ENCODE data around the gene ABT1.

The ABT1 gene

GRCh38 chr6:26595669-26596269, 984 bp upstream of the ABT1 start:
- H3K36me3 ChIP-seq (ENCODE audit: control insufficient read depth, insufficient read depth, low read length, severe bottlenecking): peaks cover 26% of the 10 kb centered on the region
- no peaks in the 10 kb centered on the region for H3K27me3 ChIP-seq (replicated peaks; ENCODE audit: control insufficient read depth, insufficient read depth, low read length)
- DNase-seq (ENCODE audit: low read depth): peak; percentile 97
- peaks cover 15% of the 10 kb centered on the region for H3K4me1 ChIP-seq (ENCODE audit: control insufficient read depth, insufficient read depth, low read length)
- peak overlapping the region; percentile 97 for H3K9ac ChIP-seq (ENCODE audit: low read length)
- peak overlapping the region; percentile 98 for H3K4me3 ChIP-seq (ENCODE audit: low read length)
- H3K9me3 ChIP-seq (ENCODE audit: control insufficient read depth, low read length): no peaks in the 10 kb centered on the region

DNA sequence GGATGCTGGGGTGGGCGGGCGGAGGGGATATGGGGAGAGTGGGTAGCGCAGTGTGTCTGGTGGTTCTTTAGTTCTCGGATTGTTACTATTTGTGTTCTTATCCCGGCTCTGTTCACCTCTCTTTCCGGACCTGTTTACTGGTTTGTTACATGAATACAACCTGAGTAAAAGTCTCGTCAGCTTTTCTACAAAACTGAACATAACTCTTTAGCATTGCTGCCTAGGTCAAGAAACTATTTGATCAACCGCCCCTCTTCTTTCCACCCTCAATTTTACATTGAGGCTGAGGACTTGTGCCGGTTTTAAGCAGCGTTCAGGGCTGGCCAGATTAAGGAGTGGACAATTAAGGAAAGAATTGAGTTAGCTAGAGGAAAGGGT, 625 bp downstream of the ABT1 start:
- peak overlapping the region; percentile 97 for H3K9ac ChIP-seq (ENCODE audit: low read length)
- peaks cover 26% of the 10 kb centered on the region for H3K36me3 ChIP-seq (ENCODE audit: control insufficient read depth, insufficient read depth, low read length, severe bottlenecking)
- H3K4me1 ChIP-seq (ENCODE audit: control insufficient read depth, insufficient read depth, low read length): peaks cover 15% of the 10 kb centered on the region
- H3K4me3 ChIP-seq (ENCODE audit: low read length): peak overlapping the region; percentile 98
- no peaks in the 10 kb centered on the region for H3K9me3 ChIP-seq (ENCODE audit: control insufficient read depth, low read length)
- peak; percentile 1 for DNase-seq (ENCODE audit: low read depth)
- H3K27me3 ChIP-seq (replicated peaks; ENCODE audit: control insufficient read depth, insufficient read depth, low read length): no peaks in the 10 kb centered on the region

DNA sequence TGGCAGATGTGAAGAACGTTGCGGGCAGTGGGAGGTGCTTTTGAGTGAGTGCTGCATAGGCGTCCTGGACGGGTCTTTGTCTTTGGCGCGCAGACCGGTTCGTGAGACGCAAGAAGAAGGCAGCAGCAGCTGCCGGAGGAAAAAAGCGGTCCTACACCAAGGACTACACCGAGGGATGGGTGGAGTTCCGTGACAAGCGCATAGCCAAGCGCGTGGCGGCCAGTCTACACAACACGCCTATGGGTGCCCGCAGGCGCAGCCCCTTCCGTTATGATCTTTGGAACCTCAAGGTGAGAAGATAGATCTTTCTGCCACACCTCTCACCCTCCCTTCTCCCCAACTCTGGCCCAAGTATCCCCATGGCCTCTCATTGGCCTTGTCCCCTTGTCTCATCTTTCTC, 1.1 kb downstream of the ABT1 start:
- Histone ChIP-seq H3K4me1 (ENCODE audit: control insufficient read depth, insufficient read depth, low read length) (peaks cover 15% of the 10 kb centered on the region), H3K9ac (ENCODE audit: low read length) (peak overlapping the region; percentile 97), H3K27me3 (replicated peaks; ENCODE audit: control insufficient read depth, insufficient read depth, low read length) (no peaks in the 10 kb centered on the region), H3K4me3 (ENCODE audit: low read length) (peak overlapping the region; percentile 98), H3K9me3 (ENCODE audit: control insufficient read depth, low read length) (no peaks in the 10 kb centered on the region), H3K36me3 (ENCODE audit: control insufficient read depth, insufficient read depth, low read length, severe bottlenecking) (peaks cover 26% of the 10 kb centered on the region)
- peak; percentile 4 for DNase-seq (ENCODE audit: low read depth)

- no peak for DNase-seq (ENCODE audit: low read depth)
- Histone ChIP-seq H3K4me3 (ENCODE audit: low read length) (peak overlapping the region; percentile 98), H3K27me3 (replicated peaks; ENCODE audit: control insufficient read depth, insufficient read depth, low read length) (no peaks in the 10 kb centered on the region), H3K36me3 (ENCODE audit: control insufficient read depth, insufficient read depth, low read length, severe bottlenecking) (peaks cover 26% of the 10 kb centered on the region), H3K4me1 (ENCODE audit: control insufficient read depth, insufficient read depth, low read length) (peaks cover 15% of the 10 kb centered on the region), H3K9ac (ENCODE audit: low read length) (peak overlapping the region; percentile 97), H3K9me3 (ENCODE audit: control insufficient read depth, low read length) (no peaks in the 10 kb centered on the region)
Observed at GRCh38 chr6:26598267-26598666, 1.5 kb downstream of the ABT1 start.

- Histone ChIP-seq H3K4me3 (ENCODE audit: low read length) (no peak overlapping the region), H3K4me1 (ENCODE audit: control insufficient read depth, insufficient read depth, low read length) (peaks cover 15% of the 10 kb centered on the region), H3K36me3 (ENCODE audit: control insufficient read depth, insufficient read depth, low read length, severe bottlenecking) (peaks cover 26% of the 10 kb centered on the region), H3K27me3 (replicated peaks; ENCODE audit: control insufficient read depth, insufficient read depth, low read length) (no peaks in the 10 kb centered on the region), H3K9ac (ENCODE audit: low read length) (no peak overlapping the region), H3K9me3 (ENCODE audit: control insufficient read depth, low read length) (no peaks in the 10 kb centered on the region)
- no peak for DNase-seq (ENCODE audit: low read depth)
Observed at GRCh38 chr6:26599134-26599533, 2.4 kb downstream of the ABT1 start.

GRCh38 chr6:26599591-26599990, 2.8 kb downstream of the ABT1 start:
- Histone ChIP-seq H3K27me3 (replicated peaks; ENCODE audit: control insufficient read depth, insufficient read depth, low read length) (no peaks in the 10 kb centered on the region), H3K4me1 (ENCODE audit: control insufficient read depth, insufficient read depth, low read length) (peaks cover 15% of the 10 kb centered on the region), H3K4me3 (ENCODE audit: low read length) (no peak overlapping the region), H3K9ac (ENCODE audit: low read length) (no peak overlapping the region), H3K9me3 (ENCODE audit: control insufficient read depth, low read length) (no peaks in the 10 kb centered on the region), H3K36me3 (ENCODE audit: control insufficient read depth, insufficient read depth, low read length, severe bottlenecking) (peaks cover 26% of the 10 kb centered on the region)
- no peak for DNase-seq (ENCODE audit: low read depth)

- Histone ChIP-seq H3K4me3 (ENCODE audit: low read length) (no peak overlapping the region), H3K4me1 (ENCODE audit: control insufficient read depth, insufficient read depth, low read length) (peaks cover 8% of the 10 kb centered on the region), H3K36me3 (ENCODE audit: control insufficient read depth, insufficient read depth, low read length, severe bottlenecking) (peaks cover 26% of the 10 kb centered on the region), H3K9ac (ENCODE audit: low read length) (no peak overlapping the region), H3K27me3 (replicated peaks; ENCODE audit: control insufficient read depth, insufficient read depth, low read length) (no peaks in the 10 kb centered on the region), H3K9me3 (ENCODE audit: control insufficient read depth, low read length) (no peaks in the 10 kb centered on the region)
- DNase-seq (ENCODE audit: low read depth): no peak
Observed at GRCh38 chr6:26600759-26601158, 4.0 kb downstream of the ABT1 start.

GRCh38 chr6:26602262-26602661, 5.5 kb downstream of the ABT1 start:
- Histone ChIP-seq H3K4me3 (ENCODE audit: low read length) (no peak overlapping the region), H3K4me1 (ENCODE audit: control insufficient read depth, insufficient read depth, low read length) (peaks cover 8% of the 10 kb centered on the region), H3K9ac (ENCODE audit: low read length) (no peak overlapping the region), H3K27me3 (replicated peaks; ENCODE audit: control insufficient read depth, insufficient read depth, low read length) (no peaks in the 10 kb centered on the region), H3K9me3 (ENCODE audit: control insufficient read depth, low read length) (no peaks in the 10 kb centered on the region), H3K36me3 (ENCODE audit: control insufficient read depth, insufficient read depth, low read length, severe bottlenecking) (peaks cover 26% of the 10 kb centered on the region)
- DNase-seq (ENCODE audit: low read depth): no peak

DNA sequence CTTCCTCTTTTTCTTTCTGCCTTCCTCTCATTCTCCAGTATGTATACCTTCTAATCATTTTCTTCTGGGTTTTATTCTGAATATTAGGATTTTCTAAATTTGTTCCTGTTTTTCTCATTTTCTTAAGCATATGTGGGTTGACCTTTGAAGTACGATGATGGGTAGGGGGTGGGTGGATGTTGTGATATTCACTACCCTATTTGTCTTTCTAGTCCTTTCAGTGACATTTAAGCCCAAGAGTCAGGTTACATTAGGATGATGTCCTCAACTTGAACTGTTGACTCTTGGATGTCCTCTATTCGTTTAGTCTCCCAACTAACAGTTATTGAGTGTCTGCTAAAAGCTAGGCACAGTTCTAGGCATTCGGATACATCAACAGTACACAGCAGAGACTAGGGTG, 7.3 kb downstream of the ABT1 start:
- DNase-seq (ENCODE audit: low read depth): no peak
- Histone ChIP-seq H3K9me3 (ENCODE audit: control insufficient read depth, low read length) (no peaks in the 10 kb centered on the region), H3K4me1 (ENCODE audit: control insufficient read depth, insufficient read depth, low read length) (no peaks in the 10 kb centered on the region), H3K9ac (ENCODE audit: low read length) (no peak overlapping the region), H3K27me3 (replicated peaks; ENCODE audit: control insufficient read depth, insufficient read depth, low read length) (no peaks in the 10 kb centered on the region), H3K4me3 (ENCODE audit: low read length) (no peak overlapping the region), H3K36me3 (ENCODE audit: control insufficient read depth, insufficient read depth, low read length, severe bottlenecking) (peaks cover 14% of the 10 kb centered on the region)

- no peaks in the 10 kb centered on the region for H3K4me1 ChIP-seq (ENCODE audit: control insufficient read depth, insufficient read depth, low read length)
- H3K4me3 ChIP-seq (ENCODE audit: low read length): no peak overlapping the region
- no peak overlapping the region for H3K9ac ChIP-seq (ENCODE audit: low read length)
- H3K27me3 ChIP-seq (replicated peaks; ENCODE audit: control insufficient read depth, insufficient read depth, low read length): no peaks in the 10 kb centered on the region
- no peak for DNase-seq (ENCODE audit: low read depth)
- peaks cover 6% of the 10 kb centered on the region for H3K36me3 ChIP-seq (ENCODE audit: control insufficient read depth, insufficient read depth, low read length, severe bottlenecking)
- no peaks in the 10 kb centered on the region for H3K9me3 ChIP-seq (ENCODE audit: control insufficient read depth, low read length)
Observed at GRCh38 chr6:26604797-26605196, 8.0 kb downstream of the ABT1 start.

- peak overlapping the region; percentile 48 for H3K9ac ChIP-seq (ENCODE audit: low read length)
- no peaks in the 10 kb centered on the region for H3K4me1 ChIP-seq (ENCODE audit: control insufficient read depth, insufficient read depth, low read length)
- H3K36me3 ChIP-seq (ENCODE audit: control insufficient read depth, insufficient read depth, low read length, severe bottlenecking): no peaks in the 10 kb centered on the region
- no peaks in the 10 kb centered on the region for H3K9me3 ChIP-seq (ENCODE audit: control insufficient read depth, low read length)
- peak; percentile 88 for DNase-seq (ENCODE audit: low read depth)
- peak overlapping the region; percentile 76 for H3K4me3 ChIP-seq (ENCODE audit: low read length)
- H3K27me3 ChIP-seq (replicated peaks; ENCODE audit: control insufficient read depth, insufficient read depth, low read length): peaks cover 10% of the 10 kb centered on the region
Observed at GRCh38 chr6:26607434-26608230, 10.9 kb downstream of the ABT1 start.
